AG09319 (cell line): ENCODE data around the gene NFU1.

Experiments used
- DNase-seq: peaks from one replicate; pipeline ENCODE4 v3.0.0-alpha.2; 2010; ENCODE audit warnings: low read depth; ENCODE audit errors: extremely low read depth
- TF ChIP-seq, protein P1 (sequence below): IDR thresholded peaks from 2 replicates; pipeline ENCODE4 v1.5.1; 2011; ENCODE audit warnings: low read depth, mild to moderate bottlenecking, inconsistent platforms, low read length, moderate library complexity

NFU1 gene

DNA sequence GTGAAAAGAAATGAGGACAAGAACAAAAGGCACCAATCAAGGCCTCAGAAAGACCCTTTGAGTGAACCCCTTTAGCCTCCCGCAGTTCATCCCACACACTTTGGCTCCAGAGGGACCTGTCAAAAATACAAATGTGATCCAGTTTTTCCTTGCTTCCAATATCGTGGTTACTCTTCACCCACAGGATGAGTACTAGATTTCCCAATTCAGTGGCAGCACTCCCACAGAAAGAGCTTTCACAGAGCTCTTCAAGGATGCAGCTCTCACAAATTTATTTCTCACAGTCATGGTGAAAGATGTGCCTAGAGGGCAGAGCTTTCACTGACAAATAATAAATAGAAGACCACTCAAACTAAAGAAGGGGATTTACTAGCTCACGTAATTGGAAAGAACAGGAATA, 47.2 kb downstream of the NFU1 start:
- no peak for DNase-seq
- TF ChIP-seq, protein P1, sequence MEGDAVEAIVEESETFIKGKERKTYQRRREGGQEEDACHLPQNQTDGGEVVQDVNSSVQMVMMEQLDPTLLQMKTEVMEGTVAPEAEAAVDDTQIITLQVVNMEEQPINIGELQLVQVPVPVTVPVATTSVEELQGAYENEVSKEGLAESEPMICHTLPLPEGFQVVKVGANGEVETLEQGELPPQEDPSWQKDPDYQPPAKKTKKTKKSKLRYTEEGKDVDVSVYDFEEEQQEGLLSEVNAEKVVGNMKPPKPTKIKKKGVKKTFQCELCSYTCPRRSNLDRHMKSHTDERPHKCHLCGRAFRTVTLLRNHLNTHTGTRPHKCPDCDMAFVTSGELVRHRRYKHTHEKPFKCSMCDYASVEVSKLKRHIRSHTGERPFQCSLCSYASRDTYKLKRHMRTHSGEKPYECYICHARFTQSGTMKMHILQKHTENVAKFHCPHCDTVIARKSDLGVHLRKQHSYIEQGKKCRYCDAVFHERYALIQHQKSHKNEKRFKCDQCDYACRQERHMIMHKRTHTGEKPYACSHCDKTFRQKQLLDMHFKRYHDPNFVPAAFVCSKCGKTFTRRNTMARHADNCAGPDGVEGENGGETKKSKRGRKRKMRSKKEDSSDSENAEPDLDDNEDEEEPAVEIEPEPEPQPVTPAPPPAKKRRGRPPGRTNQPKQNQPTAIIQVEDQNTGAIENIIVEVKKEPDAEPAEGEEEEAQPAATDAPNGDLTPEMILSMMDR = no peak

DNA sequence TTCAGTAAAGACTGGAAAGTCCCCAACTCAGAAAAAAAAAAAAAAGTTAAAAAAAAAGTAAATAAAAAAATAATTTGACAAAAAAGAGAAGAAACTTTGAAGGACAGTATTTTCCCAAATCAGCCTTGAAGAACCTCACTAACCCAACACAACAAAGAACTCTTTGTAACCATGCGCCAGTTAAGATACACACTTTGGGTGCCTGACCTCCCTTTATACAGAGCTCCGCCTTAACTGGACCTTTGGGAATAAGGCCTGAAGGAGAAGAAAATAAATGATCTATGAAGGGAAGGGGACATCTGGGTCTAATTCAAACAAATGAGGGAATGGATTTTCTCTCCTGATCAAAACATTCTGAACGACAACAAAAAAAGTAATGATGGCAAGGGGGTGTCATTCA, 48.0 kb downstream of the NFU1 start:
- TF ChIP-seq, protein P1 = no peak
- DNase-seq = no peak

DNA sequence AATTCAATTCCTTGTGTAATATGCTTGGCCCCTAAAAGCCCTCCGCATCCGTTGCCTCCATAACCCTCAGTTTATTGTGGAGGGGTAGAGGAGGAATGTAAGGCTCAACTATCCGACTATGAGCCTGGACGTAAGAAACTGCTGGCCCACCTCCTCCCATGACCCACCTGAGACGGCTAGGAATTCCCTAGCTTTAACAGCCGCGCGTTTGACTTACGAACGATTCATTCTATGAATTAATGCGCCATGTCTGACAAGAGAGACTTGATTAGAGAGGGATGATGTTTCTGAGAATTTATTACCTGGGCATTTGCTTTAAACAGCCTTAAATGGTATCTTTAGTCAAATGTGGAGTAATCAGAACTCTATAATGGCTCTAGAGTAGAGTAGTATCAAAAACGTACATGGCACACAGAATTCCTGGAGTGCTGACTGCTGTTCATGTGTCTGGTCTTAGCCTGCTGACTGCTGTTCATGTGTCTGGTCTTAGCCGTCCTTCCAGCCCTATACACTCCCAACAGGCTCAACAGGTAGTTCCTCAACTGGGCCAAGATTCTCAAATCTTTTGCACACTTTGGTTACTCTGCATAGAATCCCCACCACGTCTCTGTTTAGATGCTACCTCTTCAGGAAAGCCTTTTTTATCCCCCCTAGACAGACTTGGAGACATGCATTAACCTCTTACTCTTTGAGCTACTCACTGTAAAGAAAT, 49.3 kb downstream of the NFU1 start:
- TF ChIP-seq, protein P1 = no peak
- no peak for DNase-seq

GRCh38 chr2:69386789-69387734, 50.2 kb downstream of the NFU1 start, which contains the start of gene GFPT1:
Gene GFPT1, minus strand, starts transcription at chr2:69387227. Its CDS starts 156 bp downstream, at chr2:69387071.
- TF ChIP-seq, protein P1 = no peak
- peak; percentile 87 for DNase-seq

- TF ChIP-seq, protein P1 = no peak
- DNase-seq = no peak
Measured at GRCh38 chr2:69386360-69386759, 50.9 kb downstream of the NFU1 start.

DNA sequence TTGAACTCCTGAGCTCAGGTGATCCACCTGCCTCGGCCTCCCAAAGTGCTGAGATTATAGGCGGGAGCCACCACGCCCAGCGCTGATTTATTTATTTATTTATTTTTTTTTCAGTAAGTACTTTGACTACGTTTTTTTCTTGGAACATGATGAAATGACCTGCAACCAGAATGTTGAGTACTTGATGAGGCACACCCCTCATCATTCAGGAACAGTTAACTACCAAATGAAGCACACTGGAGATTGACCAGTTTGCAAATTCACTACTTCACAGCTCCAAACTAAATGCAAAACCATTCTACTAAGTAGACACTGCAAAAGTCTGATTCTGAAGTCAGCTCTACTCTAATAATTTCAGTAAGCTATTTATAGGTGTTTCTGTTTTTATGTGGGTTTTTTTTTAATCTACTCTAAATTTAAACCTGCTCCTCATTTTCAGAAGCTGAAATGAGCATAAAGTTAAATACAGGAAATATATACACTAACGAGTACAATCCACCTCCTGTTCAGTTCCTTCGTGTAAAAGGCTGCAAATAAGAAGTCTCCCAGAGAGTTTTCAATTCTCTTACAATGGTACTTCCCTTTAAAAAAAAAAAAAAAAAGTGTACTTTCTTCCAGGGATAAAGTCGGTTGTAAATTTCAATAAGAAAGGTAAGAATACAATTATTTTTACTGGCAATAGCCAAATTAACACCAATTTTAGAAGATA, 51.6 kb downstream of the NFU1 start:
- DNase-seq = peak; percentile 48
- TF ChIP-seq, protein P1 = no peak
